HG03060 (cell line): Measurements from ENCODE around the gene MMP28.

Source experiments
- ATAC-seq: cut with Tn5 transposase; IDR thresholded peaks from one replicate; pipeline ENCODE4 v1.9.1; 2021; ENCODE audit warnings: low read depth, moderate number of reproducible peaks; ENCODE audit not compliant: unreplicated experiment

Gene MMP28, protein sequence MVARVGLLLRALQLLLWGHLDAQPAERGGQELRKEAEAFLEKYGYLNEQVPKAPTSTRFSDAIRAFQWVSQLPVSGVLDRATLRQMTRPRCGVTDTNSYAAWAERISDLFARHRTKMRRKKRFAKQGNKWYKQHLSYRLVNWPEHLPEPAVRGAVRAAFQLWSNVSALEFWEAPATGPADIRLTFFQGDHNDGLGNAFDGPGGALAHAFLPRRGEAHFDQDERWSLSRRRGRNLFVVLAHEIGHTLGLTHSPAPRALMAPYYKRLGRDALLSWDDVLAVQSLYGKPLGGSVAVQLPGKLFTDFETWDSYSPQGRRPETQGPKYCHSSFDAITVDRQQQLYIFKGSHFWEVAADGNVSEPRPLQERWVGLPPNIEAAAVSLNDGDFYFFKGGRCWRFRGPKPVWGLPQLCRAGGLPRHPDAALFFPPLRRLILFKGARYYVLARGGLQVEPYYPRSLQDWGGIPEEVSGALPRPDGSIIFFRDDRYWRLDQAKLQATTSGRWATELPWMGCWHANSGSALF

DNA sequence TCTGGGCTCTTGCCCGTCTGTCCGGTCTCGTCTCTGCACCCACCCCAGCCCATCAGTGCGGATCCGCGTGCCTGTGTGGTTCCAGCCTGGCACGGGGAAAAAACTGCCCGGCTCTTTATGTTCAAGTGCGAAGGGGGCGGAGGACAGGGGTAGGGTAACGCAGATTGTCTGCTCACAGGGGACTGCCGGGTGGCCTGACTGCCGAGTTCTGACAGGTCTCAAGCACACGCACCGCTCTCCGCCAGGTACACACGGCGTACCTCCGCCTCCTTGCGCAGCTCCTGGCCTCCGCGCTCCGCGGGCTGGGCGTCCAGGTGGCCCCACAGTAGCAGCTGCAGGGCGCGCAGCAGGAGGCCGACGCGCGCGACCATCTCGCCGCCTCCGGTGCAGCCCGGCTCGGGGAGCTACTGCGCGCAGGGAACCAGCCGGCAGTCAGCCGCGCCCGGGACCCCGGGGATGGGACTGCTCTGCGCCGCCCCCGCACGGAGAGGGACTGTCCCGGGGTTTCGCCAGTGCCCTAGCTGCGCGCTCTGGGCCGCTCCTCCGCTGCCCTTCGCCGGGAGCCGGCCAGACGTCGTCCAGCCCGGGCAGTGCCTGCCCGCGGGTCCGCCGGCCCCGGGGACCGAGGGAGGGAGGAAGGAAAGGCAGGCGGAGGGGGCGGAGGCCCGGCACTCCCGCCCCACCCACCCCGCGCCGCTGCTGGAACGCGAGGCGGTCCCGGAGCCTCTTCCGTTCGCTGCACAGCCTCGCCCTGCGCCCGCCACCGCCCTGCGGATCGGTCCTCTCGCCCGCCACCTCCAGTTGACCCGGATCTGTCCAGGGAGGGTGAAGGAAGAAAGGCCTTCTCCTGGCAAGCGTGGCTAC lies at the start of gene MMP28:
Gene MMP28, minus strand, starts transcription at position 635 of the 864 bp plus-strand sequence. Its CDS starts 264 bp downstream, at position 371.
- ATAC-seq: no peak

DNA sequence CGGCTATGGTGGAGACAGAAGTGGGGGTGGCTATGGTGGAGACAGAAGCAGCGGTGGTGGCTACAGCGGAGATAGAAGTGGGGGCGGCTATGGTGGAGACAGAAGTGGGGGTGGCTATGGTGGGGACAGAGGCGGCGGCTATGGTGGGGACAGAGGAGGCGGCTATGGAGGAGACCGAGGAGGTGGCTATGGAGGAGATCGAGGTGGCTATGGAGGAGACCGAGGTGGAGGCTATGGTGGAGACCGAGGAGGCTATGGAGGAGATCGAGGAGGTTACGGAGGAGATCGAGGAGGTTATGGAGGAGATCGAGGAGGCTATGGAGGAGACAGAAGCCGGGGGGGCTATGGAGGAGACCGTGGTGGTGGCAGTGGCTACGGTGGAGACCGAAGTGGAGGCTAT lies 49.1 kb upstream of the MMP28 start:
- no peak for ATAC-seq

DNA sequence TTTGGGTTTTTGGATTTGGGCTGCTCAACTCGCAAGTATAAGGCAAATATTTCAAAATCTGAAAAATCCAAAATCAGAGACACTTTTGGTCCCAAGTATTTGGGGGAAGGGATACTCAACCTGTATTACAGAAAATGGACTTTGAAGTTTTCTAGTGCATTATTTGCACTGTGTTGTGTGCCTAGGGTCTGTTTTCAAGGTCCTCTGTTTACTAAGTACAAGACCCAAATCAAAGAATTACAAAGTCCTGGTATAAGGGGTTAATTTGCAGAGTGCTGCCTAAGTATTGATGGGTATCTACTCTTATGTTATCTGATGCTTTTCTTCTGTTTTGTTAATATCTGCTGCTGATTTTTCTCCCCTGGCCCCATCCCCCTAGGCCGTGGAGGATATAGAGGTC lies 48.3 kb upstream of the MMP28 start:
- ATAC-seq: no peak

DNA sequence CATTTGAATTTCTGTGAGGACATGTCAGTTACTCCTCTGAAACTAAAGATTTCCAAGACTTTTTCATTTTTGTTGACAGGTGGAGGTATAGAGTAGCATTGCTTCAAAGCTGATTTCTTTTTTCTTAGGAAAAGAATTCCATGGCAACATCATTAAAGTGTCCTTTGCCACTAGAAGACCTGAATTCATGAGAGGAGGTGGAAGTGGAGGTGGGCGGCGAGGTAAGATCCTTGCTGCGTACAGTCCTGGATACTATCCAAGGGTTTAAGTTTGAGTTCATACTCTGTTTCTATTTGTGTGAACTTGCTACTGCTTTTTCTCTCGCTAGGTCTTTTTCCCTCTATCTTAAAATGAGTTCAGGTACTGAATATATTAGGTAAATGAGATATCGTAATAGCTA lies 46.8 kb upstream of the MMP28 start:
- no peak for ATAC-seq

DNA sequence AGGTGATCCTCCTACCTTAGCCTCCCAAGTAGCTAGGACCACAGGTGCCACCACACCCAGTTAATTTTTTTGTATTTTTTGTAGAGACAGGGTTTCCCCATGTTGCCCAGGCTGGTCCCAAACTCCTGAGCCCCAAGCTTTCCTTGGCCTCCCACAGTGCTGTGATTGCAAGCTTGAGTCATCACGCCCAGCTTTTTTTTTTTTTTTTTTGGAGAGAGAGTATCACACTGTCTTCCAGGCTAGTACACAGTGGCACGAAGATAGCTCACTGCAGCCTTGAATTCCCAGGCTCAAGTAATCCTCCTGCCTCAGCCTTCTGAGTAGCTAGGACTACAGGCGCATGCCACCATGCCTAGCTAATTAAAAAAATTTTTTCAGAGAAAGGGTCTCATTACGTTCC lies 46.1 kb upstream of the MMP28 start:
- no peak for ATAC-seq

DNA sequence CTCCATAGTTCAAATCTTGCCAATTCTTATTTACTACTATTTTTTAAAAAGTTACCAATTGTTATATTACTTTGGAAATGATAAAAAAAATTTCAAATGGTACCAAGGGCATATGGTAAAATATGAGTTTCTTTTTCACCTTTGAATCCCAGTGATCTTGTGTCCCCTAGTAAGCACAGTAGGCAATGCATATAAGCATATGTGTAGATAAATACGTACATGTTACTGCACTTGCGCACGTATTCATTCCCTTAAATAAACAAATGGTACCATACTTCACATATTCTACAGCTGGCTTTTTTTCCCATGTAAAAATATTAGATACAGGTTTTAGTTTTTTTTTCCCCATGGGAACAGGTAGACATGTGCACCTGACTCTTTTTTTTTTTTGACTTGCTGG lies 45.7 kb upstream of the MMP28 start:
- no peak for ATAC-seq

DNA sequence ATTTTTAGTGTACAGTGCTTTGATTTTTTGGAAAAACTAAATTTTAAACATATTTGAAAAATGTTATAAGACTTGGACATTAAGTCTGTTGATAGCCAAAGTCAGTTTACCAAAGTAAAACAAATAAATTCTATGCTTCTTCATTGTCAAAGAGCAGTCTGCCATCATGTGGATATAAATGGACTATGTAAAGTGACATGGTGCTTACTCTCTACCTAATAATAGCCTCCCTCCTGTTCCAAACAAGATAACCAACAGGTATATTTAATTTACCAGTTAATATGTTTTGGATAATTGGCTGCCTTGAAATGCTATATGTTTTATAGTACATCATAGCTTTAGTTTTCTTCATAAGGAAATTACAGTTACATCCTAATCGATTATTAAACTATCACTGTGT lies 29.8 kb upstream of the MMP28 start:
- no peak for ATAC-seq

DNA sequence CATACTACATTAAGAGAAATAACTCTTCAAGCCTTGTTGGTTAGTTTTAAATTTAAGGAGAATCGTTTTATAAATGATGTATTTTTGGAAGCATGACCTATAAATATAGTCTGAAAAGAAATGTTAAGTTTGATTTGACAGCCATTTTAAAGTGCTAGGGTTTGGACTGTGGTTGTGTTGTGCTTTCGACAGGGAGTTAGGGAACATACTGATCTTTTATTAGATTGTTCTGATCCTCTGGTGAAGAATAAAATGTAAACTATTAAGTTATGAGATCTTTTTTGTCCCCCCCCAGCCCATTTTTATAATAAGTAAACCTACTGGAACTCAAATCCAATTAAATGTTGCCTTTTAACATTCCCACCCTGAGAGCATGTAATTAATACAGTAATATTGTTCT lies 25.9 kb upstream of the MMP28 start:
- no peak for ATAC-seq

DNA sequence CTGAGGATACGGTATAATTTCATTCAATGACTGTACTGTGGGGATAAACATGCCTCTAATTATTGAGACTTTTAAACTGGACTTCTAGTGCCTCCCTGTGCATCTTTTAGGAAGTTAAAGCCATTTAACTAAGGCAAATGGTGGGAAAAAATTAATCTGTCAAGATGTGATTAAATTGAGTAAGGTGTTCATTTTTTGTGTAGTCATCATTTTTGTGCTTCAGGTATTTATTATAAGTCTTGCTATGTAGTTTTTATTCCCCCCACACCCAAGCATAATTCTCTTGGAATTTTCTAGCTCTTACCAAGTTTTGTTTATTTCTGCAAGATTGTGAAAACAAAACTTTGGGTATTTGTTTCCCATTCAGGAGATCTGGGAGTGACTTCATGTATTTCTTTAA lies 24.0 kb upstream of the MMP28 start:
- no peak for ATAC-seq

DNA sequence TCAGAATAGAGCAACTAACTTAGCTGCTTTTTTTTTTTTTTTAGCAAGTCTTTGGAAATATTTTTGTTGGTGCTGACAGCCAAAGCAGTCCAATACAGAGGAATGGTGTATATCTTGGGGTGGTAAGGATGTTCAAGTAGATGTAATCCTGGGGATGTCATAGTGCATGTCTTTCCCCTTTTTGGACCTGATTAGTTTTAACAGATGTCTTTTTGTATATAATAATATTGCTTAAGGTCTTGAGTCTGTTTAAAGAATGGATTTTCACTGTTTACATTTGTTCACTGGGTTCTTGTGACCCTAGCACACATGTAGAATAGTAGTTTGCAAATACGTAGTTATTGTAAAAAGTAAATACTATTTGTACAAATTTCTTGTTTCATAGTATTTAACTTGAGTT lies 21.8 kb upstream of the MMP28 start:
- ATAC-seq: no peak

DNA sequence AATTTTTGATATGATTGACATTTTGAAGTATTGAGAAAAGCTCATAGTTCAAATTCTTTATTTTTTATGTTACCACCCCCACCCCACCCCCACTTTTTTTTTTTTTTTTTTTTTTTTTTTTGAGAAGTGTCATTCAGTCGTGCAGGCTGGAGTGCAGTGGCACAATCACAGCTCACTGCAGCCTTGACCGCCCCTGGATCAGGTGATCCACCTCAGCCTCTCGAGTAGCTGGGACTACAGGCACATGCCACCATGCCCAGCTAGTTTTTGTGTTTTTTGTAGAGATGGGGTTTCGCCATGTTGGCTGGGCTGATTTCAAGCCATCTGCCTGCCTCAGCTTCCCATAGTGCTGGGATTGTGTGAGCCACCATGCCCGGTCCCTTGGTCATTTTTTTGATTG lies 21.3 kb upstream of the MMP28 start:
- ATAC-seq: no peak

DNA sequence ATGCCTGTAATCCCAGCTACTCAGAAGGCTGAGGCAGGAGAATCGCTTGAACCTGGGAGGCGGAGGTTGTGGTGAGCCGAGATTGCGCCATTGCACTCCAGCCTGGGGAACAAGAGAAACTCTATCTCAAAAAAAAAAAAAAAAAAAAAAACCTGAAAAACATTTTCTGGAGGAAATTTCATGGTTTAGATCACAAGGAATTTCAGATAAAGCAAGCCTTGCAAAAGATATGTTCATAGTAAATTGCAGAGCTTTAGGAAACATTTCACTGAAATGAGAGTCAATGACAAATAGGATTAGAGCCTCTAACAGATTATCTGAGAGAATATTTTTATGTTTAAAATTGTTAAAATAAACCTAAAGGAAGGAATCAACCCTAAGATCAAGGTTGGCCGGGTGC lies 17.0 kb upstream of the MMP28 start:
- ATAC-seq: no peak

DNA sequence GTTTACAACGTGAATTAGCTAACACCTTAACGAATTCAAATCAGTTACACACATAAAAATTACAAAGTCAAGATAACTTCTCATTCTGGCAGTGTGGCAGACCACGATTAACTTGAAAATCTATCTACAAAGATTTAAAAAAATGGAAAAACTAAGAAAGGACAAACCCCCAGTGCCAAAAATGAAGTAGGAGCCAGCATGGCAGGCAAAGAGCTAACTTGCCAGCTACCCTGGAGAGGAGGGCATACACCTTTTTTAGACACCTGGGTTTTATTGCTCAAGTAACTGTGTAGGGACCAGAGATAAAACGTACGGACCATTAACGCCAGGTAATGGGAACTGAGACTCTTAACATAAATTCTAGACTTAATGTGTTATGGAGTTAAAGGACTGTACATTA lies 16.3 kb upstream of the MMP28 start:
- ATAC-seq: no peak

DNA sequence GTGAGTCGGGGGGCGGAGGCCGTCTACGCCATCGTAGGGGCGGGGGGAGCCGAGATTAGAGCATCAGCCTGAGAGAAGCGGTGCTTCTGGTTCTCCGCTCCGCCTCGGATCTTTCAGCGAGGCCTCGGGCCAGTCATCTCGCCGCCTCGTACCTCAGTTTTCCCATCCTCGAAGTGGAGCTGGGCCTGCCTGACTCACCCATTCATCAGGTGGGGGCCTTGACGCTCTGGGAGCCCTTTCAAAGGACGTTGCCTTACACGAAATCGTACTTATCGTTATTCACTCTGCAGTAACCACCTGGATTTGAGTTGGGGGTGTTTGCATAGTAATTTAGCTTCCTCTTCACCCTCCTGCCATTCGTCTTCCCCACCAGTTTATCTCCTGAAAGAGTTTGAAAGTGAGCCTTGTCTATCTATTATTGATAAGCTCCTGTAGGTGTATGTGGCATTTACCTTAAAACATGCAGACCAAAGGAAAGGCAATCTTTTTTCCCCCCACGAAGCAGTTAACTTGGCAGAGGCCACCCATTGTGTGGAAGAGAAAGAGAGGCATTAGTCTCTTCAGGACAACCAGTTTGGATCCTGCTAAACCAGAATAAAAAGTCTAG lies 14.5 kb upstream of the MMP28 start:
- ATAC-seq: no peak

DNA sequence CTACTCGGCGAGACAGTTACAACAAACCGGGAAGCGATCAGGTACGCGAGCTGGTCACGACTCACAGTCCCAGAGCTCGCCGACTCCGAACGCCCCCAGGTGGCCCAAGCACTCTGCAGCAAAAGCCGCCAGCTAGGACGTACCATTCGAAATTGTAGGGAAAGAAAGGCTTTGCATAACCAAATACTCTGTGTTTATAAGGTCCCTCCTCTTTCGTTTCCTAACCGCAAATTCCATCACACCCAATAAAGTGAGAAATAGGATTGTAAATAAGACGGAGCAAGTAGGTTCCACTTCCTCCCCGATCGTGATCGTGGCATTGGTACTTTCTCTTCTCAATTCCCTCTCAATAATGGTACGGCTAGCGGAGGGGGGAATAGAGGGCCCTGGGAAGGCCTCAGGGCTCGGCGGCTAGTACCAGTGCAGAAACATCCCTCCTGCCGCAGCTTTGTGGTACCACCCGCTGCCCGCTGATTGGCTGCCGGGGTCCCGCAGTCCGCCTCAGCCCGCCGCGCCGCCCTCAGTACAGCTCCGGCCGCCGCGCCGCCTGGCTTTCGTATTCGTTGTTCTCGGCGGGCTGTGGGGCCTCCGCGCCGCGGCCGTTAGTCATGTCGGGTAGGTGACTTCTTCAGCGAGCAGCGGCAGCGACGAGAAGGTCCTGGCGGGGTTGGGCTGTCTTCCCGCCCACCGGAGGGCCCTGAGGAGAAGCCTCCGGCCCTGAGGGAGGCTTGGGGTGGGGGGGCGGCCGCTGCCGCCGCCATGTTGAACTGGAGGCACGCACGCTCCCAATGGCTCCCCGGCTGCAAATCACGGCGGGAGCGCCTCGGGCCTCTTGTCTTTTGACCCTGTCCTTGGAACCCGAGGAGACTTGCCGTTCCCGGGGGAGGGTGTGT lies 13.8 kb upstream of the MMP28 start, which contains the start of gene TAF15:
Gene TAF15, plus strand, starts transcription at position 523 of the 893 bp plus-strand sequence. Its CDS starts 86 bp downstream, at position 609.
- ATAC-seq: peak; percentile 86

DNA sequence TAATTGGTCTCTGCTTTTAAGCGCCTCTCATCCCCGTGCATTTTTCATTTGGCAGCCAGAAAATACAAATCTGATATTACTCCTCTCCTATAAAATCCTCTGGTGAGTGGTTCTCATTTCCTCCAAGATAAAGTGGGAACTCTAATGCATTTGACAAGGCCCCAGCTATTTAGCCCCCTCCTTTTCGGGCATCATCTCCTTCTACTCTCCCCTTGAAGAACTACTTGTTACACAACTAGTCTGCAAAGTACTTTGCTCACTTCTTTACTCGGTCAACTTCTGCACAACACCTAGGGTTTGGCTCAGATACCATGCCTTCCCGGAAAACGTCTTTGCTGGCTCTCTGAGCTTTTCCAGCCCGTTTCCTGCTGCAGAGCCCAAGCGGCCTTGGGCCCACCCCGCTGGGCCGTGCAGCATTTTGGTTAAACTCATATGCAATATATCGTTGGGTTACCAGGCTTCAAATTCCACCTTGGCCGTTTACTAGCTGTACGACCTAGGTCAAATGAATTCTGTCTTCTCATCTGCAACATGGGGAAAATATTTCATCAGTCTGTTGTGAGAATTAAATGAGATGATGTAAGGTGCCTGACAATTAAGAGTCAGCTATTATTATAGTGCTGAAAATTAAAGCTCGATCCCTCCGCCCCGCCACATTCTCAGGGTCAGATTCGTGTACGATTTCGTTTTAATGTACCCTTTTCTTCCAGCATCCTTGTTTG lies 13.0 kb upstream of the MMP28 start:
- ATAC-seq: no peak

DNA sequence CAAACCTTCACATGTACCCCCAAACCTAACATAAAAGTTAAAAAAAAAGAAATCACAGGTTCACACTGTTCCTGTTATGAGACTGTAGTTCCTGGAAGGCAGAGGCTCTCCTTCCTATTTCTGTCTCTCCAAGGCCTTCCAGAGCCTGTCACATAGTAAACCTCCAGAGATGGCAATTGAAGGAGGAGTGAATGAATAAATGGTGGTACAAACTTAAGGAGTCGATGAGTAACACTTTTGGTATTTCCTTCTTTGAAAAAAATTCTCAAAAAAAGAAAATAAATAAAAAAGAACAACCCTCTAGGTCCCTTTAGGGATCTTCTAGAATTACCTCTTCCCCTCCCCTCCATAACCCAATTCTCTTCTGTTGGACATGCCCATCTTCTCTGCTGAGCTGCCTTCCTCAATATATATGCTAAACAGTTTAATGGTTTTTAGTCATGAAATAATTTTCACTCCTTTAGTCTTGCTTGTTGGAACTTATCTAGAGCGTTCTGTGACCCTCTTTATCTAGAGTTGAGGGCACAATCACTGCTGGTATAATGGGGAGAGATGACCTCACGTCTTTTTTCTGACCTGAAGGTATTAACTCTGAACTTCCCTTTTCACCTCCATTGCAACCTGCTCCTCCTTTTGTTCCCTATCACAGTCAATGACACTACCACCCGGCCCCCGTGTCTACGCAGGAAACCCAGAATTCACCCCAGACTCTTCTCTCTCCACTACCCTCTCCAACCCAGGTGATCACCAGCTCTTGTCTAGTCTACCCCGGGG lies 12.1 kb upstream of the MMP28 start:
- no peak for ATAC-seq

DNA sequence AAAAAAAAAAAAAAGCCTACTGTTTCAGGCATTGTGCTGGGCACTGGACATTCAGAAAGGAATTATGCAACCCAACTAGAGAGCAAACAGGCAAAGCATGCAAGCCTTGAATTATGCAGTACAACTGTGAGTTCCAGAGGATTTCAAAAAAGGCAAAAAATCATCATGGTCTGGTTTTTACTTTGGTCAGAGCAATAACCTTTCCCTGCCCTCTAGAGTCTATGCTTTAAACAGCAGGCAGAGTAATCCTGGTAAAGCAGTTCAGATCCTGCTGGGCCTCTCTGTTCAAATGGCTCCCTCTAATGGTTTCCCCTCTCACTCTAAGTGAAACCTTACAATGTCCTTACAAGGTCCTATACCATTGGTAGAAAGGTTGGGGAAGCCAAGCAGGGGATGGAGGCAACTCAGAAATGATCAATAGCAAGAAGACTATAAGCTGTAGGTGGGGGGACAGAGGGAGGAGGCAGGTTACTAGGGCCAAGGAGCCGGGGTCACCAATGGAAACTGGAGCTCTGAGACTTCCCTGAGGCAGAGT lies 9.3 kb upstream of the MMP28 start:
- no peak for ATAC-seq
